GM23248 (cell line): ENCODE measurements around the gene RPS3.

Experiments used
- EZH2 ChIP-seq: fragments of 200-600 bp; sonication (generic); IDR thresholded peaks from 2 replicates; pipeline ENCODE4 v1.6.1; 2018; ENCODE audit warnings: antibody characterized with exemption, mild to moderate bottlenecking; ENCODE audit not compliant: insufficient read depth, poor library complexity, severe bottlenecking
- EZH2phosphoT487 ChIP-seq: fragments of 200-600 bp; sonication (generic); IDR thresholded peaks from 2 replicates; pipeline ENCODE4 v1.6.1; 2018; ENCODE audit warnings: antibody characterized with exemption, moderate library complexity, mild to moderate bottlenecking, low read depth; ENCODE audit not compliant: insufficient read depth

GRCh38 chr11:75387736-75388294, 11.5 kb upstream of the RPS3 start:
- TF ChIP-seq EZH2phosphoT487 (no peak), EZH2 (no peak)
